GM12874 (cell line): ENCODE results near the gene DNALI1.

Experiments
- CTCF ChIP-seq: IDR thresholded peaks from 2 replicates; pipeline ENCODE4 v1.5.1; 2011; ENCODE audit warnings: low read depth, mild to moderate bottlenecking, control low read depth, low read length, moderate library complexity; ENCODE audit not compliant: insufficient read depth

The DNALI1 gene

GRCh38 chr1:37553927-37554808 lies 2.6 kb upstream of the DNALI1 start, which contains the start of gene SNIP1:
TSS of gene SNIP1 (minus strand) at chr1:37554293. CDS start at chr1:37554229, 64 bp downstream.
- TF ChIP-seq CTCF = no peak

GRCh38 chr1:37557402-37557801 lies 662 bp downstream of the DNALI1 start:
- TF ChIP-seq CTCF = no peak

GRCh38 chr1:37558411-37558810 lies 1.7 kb downstream of the DNALI1 start:
- no peak for TF ChIP-seq CTCF

GRCh38 chr1:37559080-37559479 lies 2.3 kb downstream of the DNALI1 start:
- no peak for TF ChIP-seq CTCF

GRCh38 chr1:37560401-37561132 lies 3.8 kb downstream of the DNALI1 start:
- TF ChIP-seq CTCF = no peak

GRCh38 chr1:37561133-37562132 lies 4.7 kb downstream of the DNALI1 start:
- peak; percentile 73 for TF ChIP-seq CTCF
